ENCODE results near the gene SFXN3. TPM values are rescaled to one million over a fixed set of nuclear protein-coding genes. Genes with fewer than 3 reads are reported as not detected.

Gene SFXN3
- total and polyA plus RNA-seq, 2 of the 13 experiments (the other 11 are each of a cell fraction or from before 2014, with no cell fraction given) = 16.8 to 71.5 TPM

- TF ChIP-seq HINFP (CRISPR knock-in tag; IDR thresholded peaks at IDR 0.05; ENCODE audit: low read depth) = no peak
- TF ChIP-seq HOXD1 (CRISPR knock-in tag; IDR thresholded peaks at IDR 0.05) = no peak
- TF ChIP-seq, protein P1, sequence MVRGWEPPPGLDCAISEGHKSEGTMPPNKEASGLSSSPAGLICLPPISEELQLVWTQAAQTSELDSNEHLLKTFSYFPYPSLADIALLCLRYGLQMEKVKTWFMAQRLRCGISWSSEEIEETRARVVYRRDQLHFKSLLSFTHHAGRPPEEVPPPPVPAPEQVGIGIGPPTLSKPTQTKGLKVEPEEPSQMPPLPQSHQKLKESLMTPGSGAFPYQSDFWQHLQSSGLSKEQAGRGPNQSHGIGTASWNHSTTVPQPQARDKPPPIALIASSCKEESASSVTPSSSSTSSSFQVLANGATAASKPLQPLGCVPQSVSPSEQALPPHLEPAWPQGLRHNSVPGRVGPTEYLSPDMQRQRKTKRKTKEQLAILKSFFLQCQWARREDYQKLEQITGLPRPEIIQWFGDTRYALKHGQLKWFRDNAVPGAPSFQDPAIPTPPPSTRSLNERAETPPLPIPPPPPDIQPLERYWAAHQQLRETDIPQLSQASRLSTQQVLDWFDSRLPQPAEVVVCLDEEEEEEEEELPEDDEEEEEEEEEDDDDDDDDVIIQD (CRISPR knock-in tag; IDR thresholded peaks at IDR 0.05; ENCODE audit: low read depth) = no peak
- no peak for TF ChIP-seq GTF2F1 (IDR thresholded peaks at IDR 0.05; ENCODE audit: low read length)
- TF ChIP-seq, protein P2, sequence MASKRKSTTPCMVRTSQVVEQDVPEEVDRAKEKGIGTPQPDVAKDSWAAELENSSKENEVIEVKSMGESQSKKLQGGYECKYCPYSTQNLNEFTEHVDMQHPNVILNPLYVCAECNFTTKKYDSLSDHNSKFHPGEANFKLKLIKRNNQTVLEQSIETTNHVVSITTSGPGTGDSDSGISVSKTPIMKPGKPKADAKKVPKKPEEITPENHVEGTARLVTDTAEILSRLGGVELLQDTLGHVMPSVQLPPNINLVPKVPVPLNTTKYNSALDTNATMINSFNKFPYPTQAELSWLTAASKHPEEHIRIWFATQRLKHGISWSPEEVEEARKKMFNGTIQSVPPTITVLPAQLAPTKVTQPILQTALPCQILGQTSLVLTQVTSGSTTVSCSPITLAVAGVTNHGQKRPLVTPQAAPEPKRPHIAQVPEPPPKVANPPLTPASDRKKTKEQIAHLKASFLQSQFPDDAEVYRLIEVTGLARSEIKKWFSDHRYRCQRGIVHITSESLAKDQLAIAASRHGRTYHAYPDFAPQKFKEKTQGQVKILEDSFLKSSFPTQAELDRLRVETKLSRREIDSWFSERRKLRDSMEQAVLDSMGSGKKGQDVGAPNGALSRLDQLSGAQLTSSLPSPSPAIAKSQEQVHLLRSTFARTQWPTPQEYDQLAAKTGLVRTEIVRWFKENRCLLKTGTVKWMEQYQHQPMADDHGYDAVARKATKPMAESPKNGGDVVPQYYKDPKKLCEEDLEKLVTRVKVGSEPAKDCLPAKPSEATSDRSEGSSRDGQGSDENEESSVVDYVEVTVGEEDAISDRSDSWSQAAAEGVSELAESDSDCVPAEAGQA (IDR thresholded peaks at IDR 0.05; ENCODE audit: low read depth) = peak; percentile 26; the same call in 1 of the 2 replicates
- TF ChIP-seq, protein P2 (CRISPR knock-in tag; IDR thresholded peaks at IDR 0.05; ENCODE audit: borderline replicate concordance) = no peak
- no peak for TF ChIP-seq ZNF33A (CRISPR knock-in tag; IDR thresholded peaks at IDR 0.05; ENCODE audit: borderline replicate concordance)
- TF ChIP-seq KAT8 (CRISPR knock-in tag; IDR thresholded peaks at IDR 0.05) = peak; percentile 79
- TF ChIP-seq ZSCAN9 (CRISPR knock-in tag; IDR thresholded peaks at IDR 0.05; ENCODE audit: borderline replicate concordance) = no peak
- TF ChIP-seq HNRNPLL (IDR thresholded peaks at IDR 0.05; ENCODE audit: low read depth, low read length, poor library complexity, severe bottlenecking) = peak; percentile 88
- TF ChIP-seq ZNF232 (CRISPR knock-in tag; IDR thresholded peaks at IDR 0.05; ENCODE audit: borderline replicate concordance) = no peak
- TF ChIP-seq ZNF816 (CRISPR knock-in tag; IDR thresholded peaks at IDR 0.05; ENCODE audit: borderline replicate concordance) = peak; percentile 30; the same call in 1 of the 2 replicates
- TF ChIP-seq ZNF256 (CRISPR knock-in tag; conservative IDR thresholded peaks at IDR 0.05) = no peak
- TF ChIP-seq POGK (CRISPR knock-in tag; conservative IDR thresholded peaks at IDR 0.05) = no peak
- peak; percentile 19; the same call in 1 of the 2 replicates for TF ChIP-seq ISL2 (CRISPR knock-in tag; IDR thresholded peaks at IDR 0.05)
- peak; percentile 39; the same call in 1 of the 2 replicates for TF ChIP-seq ZNF552 (CRISPR knock-in tag; IDR thresholded peaks at IDR 0.05; ENCODE audit: borderline replicate concordance)
- TF ChIP-seq SALL2 (CRISPR knock-in tag; IDR thresholded peaks at IDR 0.05) = peak; percentile 34
- TF ChIP-seq CBX1 (IDR thresholded peaks at IDR 0.05; ENCODE audit: low read depth) = peak; percentile 25
- no peak for TF ChIP-seq SIN3B (IDR thresholded peaks at IDR 0.05; ENCODE audit: low read length)
These were observed 35.3 kb downstream of the SFXN3 start (continued) for GRCh38 chr10:101066146-101066895.
